Peyer's patch (tissue), 4 donors: ENCODE measurements around the gene EHD1.

Source experiments
- POLR2A ChIP-seq, 2 donors: fragments of 450-650 bp; IDR thresholded peaks; one replicate each; pipeline ENCODE4 v1.5.1; 2017; ENCODE audit warnings: antibody characterized with exemption in 2 of 2, mild to moderate bottlenecking in 2 of 2, moderate library complexity in 2 of 2
- TF ChIP-seq, protein P1 (sequence below), 6 experiments: fragments of 450-650 bp in 4 of 6; fragments of 200-600 bp in 2 of 6; sonication (generic) in 1 of 6; IDR thresholded peaks; one replicate each; pipeline ENCODE4 v1.5.1; 2017 to 2019; ENCODE audit warnings: antibody characterized with exemption in 6 of 6, mild to moderate bottlenecking in 3 of 6, moderate library complexity in 1 of 6

DNA sequence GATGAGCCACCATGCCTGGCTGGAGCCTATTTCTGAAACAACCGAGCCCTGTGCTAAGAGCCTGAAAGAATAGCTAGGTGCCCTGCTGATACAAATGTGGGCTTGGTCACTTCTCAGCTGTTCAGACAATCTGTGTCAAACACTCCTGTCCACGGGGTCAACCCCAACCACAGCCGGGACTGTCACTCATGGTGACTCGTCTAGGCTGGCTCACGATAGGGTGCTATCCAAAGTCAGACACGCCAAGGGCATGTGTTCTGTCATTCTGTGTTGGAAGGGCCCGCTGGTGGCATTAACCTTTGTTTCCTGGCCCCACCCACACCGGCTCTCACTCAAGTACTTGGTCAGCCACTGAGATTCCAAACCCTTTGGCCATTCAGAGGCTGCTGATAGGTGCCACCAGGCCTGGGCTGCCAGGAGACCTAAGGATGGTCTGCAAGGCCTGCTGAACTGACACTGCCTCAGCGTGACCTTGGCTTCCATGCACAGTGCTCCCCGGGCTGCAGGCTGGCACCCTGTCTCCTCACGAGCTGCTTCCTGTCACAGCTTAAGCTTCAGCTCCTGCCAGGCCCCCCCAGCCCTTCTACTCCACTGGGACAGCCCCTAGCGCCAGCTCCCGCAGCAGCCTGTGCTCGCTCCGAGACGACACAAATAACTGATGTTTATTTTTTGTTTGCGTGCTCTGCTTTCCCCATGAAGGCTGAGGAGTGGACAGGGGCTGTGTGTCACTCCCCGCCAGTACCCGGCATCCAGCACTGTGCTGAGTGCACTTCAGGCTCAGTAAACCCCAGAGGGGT lies 19.8 kb downstream of the EHD1 start:
- TF ChIP-seq, protein P1, sequence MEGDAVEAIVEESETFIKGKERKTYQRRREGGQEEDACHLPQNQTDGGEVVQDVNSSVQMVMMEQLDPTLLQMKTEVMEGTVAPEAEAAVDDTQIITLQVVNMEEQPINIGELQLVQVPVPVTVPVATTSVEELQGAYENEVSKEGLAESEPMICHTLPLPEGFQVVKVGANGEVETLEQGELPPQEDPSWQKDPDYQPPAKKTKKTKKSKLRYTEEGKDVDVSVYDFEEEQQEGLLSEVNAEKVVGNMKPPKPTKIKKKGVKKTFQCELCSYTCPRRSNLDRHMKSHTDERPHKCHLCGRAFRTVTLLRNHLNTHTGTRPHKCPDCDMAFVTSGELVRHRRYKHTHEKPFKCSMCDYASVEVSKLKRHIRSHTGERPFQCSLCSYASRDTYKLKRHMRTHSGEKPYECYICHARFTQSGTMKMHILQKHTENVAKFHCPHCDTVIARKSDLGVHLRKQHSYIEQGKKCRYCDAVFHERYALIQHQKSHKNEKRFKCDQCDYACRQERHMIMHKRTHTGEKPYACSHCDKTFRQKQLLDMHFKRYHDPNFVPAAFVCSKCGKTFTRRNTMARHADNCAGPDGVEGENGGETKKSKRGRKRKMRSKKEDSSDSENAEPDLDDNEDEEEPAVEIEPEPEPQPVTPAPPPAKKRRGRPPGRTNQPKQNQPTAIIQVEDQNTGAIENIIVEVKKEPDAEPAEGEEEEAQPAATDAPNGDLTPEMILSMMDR (IDR thresholded peaks at IDR 0.05): no peak
- no peak for TF ChIP-seq POLR2A (IDR thresholded peaks at IDR 0.05)
